ENCODE data around the gene GJC2. TPM values are rescaled to one million over a fixed set of nuclear protein-coding genes. Genes with fewer than 3 reads are reported as not detected.

GJC2 gene
- total and polyA plus RNA-seq, 4 donors = 0.10 to 0.79 (median 0.25) TPM; not detected in 1

DNA sequence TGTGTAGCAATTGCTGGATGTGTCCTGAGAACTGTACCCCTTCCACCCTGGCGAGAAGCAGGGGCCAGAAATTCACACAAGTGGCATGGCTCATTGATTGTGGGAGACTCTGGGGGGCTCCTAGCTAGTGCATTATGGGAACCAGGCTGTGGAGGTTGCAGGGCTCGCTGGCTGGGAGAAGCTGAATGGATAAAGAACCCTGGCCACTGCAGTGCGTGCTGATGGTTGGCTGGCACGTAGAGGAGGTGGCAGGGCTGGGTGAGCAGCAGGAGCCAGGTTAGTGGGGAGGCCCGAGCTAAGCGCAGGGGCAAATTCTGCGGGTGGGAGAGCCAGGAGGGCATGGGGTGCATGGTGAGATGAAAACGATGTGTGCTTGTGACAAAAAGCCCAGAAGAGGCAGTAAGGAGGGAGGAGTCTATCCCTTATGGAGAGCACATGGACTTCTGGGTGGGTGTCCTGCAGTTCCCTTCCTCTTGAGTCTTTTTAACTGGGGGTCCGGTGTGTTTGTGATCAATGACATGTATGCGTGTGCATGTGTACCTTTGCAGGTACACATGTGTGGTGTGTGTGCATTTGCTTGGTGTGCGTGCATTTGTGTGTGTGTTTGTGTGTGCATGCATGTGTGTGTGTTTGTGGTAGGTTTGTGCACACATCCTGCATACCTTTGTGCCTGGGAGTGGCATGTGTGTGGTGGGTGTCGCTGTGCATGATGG lies 6.1 kb upstream of the GJC2 start:
- no peak for DNase-seq (ENCODE audit: low spot score)
- H3K9ac ChIP-seq (ENCODE audit: low read depth in 1 of 2, low read length in 2 of 2) = no peak overlapping the region
- no peak overlapping the region for H3K27ac ChIP-seq (ENCODE audit: low read depth in 1 of 2, low read length in 2 of 2)
- H3K4me1 ChIP-seq (ENCODE audit: control insufficient read depth in 4 of 4, insufficient read depth in 4 of 4, low read length in 3 of 4) = peaks cover 17 to 30% (median 23%) of the 10 kb centered on the region in 4 donors
- no peak overlapping the region for H3K4me3 ChIP-seq (ENCODE audit: low read depth in 1 of 3, low read length in 3 of 3)
- peaks cover 0 to 19% (median 8%) of the 10 kb centered on the region in 4 donors for H3K36me3 ChIP-seq (ENCODE audit: control insufficient read depth in 4 of 4, insufficient read depth in 3 of 4, low read depth in 1 of 4, low read length in 3 of 4)
- no peak for TF ChIP-seq RXRA (IDR thresholded peaks at IDR 0.05)
- TF ChIP-seq FOXA1 (IDR thresholded peaks at IDR 0.05) = no peak
- TF ChIP-seq HNF4A (conservative IDR thresholded peaks at IDR 0.05) = no peak
- TF ChIP-seq, protein P1, sequence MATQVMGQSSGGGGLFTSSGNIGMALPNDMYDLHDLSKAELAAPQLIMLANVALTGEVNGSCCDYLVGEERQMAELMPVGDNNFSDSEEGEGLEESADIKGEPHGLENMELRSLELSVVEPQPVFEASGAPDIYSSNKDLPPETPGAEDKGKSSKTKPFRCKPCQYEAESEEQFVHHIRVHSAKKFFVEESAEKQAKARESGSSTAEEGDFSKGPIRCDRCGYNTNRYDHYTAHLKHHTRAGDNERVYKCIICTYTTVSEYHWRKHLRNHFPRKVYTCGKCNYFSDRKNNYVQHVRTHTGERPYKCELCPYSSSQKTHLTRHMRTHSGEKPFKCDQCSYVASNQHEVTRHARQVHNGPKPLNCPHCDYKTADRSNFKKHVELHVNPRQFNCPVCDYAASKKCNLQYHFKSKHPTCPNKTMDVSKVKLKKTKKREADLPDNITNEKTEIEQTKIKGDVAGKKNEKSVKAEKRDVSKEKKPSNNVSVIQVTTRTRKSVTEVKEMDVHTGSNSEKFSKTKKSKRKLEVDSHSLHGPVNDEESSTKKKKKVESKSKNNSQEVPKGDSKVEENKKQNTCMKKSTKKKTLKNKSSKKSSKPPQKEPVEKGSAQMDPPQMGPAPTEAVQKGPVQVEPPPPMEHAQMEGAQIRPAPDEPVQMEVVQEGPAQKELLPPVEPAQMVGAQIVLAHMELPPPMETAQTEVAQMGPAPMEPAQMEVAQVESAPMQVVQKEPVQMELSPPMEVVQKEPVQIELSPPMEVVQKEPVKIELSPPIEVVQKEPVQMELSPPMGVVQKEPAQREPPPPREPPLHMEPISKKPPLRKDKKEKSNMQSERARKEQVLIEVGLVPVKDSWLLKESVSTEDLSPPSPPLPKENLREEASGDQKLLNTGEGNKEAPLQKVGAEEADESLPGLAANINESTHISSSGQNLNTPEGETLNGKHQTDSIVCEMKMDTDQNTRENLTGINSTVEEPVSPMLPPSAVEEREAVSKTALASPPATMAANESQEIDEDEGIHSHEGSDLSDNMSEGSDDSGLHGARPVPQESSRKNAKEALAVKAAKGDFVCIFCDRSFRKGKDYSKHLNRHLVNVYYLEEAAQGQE (IDR thresholded peaks at IDR 0.05) = no peak
- TF ChIP-seq FOXA2 (IDR thresholded peaks at IDR 0.05) = no peak
- TF ChIP-seq, protein P2, sequence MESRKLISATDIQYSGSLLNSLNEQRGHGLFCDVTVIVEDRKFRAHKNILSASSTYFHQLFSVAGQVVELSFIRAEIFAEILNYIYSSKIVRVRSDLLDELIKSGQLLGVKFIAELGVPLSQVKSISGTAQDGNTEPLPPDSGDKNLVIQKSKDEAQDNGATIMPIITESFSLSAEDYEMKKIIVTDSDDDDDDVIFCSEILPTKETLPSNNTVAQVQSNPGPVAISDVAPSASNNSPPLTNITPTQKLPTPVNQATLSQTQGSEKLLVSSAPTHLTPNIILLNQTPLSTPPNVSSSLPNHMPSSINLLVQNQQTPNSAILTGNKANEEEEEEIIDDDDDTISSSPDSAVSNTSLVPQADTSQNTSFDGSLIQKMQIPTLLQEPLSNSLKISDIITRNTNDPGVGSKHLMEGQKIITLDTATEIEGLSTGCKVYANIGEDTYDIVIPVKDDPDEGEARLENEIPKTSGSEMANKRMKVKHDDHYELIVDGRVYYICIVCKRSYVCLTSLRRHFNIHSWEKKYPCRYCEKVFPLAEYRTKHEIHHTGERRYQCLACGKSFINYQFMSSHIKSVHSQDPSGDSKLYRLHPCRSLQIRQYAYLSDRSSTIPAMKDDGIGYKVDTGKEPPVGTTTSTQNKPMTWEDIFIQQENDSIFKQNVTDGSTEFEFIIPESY (IDR thresholded peaks at IDR 0.05) = no peak
- TF ChIP-seq EGR1 (IDR thresholded peaks at IDR 0.05; ENCODE audit: low read depth in 2 of 2) = no peak
- no peak for TF ChIP-seq YY1 (IDR thresholded peaks at IDR 0.05)
- TF ChIP-seq, protein P3, sequence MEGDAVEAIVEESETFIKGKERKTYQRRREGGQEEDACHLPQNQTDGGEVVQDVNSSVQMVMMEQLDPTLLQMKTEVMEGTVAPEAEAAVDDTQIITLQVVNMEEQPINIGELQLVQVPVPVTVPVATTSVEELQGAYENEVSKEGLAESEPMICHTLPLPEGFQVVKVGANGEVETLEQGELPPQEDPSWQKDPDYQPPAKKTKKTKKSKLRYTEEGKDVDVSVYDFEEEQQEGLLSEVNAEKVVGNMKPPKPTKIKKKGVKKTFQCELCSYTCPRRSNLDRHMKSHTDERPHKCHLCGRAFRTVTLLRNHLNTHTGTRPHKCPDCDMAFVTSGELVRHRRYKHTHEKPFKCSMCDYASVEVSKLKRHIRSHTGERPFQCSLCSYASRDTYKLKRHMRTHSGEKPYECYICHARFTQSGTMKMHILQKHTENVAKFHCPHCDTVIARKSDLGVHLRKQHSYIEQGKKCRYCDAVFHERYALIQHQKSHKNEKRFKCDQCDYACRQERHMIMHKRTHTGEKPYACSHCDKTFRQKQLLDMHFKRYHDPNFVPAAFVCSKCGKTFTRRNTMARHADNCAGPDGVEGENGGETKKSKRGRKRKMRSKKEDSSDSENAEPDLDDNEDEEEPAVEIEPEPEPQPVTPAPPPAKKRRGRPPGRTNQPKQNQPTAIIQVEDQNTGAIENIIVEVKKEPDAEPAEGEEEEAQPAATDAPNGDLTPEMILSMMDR (IDR thresholded peaks at IDR 0.05; ENCODE audit: low read depth, low read length, missing input control) = no peak
- no peak for TF ChIP-seq NR2F2 (IDR thresholded peaks at IDR 0.05)
- no peak for TF ChIP-seq HNF4G (IDR thresholded peaks at IDR 0.05)
- TF ChIP-seq, protein P4, sequence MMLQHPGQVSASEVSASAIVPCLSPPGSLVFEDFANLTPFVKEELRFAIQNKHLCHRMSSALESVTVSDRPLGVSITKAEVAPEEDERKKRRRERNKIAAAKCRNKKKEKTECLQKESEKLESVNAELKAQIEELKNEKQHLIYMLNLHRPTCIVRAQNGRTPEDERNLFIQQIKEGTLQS (IDR thresholded peaks at IDR 0.05) = no peak
- TF ChIP-seq GABPA (IDR thresholded peaks at IDR 0.05 in 1 of 2, conservative IDR thresholded peaks at IDR 0.05 in 1 of 2) = no peak
- TF ChIP-seq RAD21 (IDR thresholded peaks at IDR 0.05) = no peak
- no peaks in the 10 kb centered on the region for H3K27me3 ChIP-seq (ENCODE audit: control insufficient read depth in 4 of 4, insufficient read depth in 4 of 4, low read length in 3 of 4)
- 95% methylated on average over 12 of the region's 12 CpGs for WGBS
- H3K9me3 ChIP-seq (ENCODE audit: control insufficient read depth in 4 of 4, low read length in 3 of 4) = no peaks in the 10 kb centered on the region
